ENCODE measurements around the gene TTLL11.

- TF ChIP-seq, protein P1, sequence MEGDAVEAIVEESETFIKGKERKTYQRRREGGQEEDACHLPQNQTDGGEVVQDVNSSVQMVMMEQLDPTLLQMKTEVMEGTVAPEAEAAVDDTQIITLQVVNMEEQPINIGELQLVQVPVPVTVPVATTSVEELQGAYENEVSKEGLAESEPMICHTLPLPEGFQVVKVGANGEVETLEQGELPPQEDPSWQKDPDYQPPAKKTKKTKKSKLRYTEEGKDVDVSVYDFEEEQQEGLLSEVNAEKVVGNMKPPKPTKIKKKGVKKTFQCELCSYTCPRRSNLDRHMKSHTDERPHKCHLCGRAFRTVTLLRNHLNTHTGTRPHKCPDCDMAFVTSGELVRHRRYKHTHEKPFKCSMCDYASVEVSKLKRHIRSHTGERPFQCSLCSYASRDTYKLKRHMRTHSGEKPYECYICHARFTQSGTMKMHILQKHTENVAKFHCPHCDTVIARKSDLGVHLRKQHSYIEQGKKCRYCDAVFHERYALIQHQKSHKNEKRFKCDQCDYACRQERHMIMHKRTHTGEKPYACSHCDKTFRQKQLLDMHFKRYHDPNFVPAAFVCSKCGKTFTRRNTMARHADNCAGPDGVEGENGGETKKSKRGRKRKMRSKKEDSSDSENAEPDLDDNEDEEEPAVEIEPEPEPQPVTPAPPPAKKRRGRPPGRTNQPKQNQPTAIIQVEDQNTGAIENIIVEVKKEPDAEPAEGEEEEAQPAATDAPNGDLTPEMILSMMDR (IDR thresholded peaks at IDR 0.05): no peak
- TF ChIP-seq POLR2A (IDR thresholded peaks at IDR 0.05): no peak
These were observed 280.9 kb downstream of the TTLL11 start for GRCh38 chr9:121812159-121812735.

All from prostate gland (tissue), 2 donors.